ENCODE data around the gene LZTFL1.

LZTFL1 gene

GRCh38 chr3:45807133-45807532, 34.8 kb downstream of the LZTFL1 start:
- no peak for DNase-seq

- DNase-seq: no peak
Measured at GRCh38 chr3:45806072-45806471, 35.8 kb downstream of the LZTFL1 start.

GRCh38 chr3:45803252-45803935, 38.5 kb downstream of the LZTFL1 start:
- no peak for DNase-seq

DNA sequence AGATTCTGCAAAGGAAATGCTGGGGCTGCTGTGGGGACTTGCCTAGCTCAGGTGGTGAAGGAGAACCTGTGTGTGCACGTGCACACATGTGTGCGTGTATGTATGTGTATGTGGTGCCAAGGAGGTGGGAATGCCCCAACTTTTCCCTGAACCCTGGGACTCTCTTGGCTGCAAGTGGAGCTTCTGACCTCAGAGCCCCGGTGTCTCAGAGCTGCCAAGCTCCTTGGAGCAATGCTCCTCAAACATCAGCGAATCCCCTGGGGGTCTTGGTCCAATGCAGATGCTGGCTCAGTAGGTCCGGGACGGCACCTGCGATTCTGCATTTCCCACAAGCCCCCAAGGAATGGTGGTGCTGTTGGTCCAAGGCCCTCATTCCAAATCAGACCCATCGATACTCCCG, 39.8 kb downstream of the LZTFL1 start:
- DNase-seq: no peak

- no peak for DNase-seq
Measured at GRCh38 chr3:45800611-45801010, 41.3 kb downstream of the LZTFL1 start.

DNA sequence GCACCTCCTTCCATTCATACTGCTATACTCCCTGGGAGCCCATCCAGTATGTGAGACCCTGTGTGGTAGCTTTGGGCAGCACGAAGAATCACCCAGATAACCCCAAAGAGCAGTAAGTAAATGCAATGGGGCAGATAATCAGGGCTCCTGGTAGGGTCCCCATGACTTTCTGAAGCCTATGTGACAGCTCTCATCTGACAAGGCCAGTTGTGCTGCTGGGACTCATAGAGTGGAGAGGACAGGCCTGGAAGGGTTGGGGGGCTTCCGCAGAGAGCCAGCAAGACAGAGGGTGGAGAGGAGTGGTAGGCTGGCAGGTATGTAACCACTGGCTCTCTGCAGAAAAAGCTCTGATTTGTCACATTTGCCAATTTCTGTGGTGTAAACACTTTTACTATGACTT, 42.3 kb downstream of the LZTFL1 start:
- no peak for DNase-seq

DNA sequence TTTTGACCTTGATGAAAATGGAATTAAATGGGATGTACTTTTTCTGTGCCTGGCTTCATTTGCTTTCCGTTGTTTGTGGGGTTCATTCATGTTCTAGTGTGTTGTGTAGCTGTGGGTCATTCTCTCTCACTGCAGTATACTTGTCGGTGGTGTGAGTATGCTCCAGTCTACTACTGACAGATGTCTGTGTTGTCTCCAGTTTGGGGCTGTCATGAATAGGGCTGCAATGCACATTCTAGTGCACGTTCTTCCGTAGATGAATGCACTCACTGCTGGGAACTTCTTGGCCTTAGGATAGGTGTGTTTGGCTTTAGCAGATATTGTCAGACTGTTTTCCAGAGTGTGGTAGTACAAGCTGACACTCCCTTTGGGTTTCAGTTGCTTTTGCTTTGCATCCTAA, 43.9 kb downstream of the LZTFL1 start:
- DNase-seq: no peak

DNA sequence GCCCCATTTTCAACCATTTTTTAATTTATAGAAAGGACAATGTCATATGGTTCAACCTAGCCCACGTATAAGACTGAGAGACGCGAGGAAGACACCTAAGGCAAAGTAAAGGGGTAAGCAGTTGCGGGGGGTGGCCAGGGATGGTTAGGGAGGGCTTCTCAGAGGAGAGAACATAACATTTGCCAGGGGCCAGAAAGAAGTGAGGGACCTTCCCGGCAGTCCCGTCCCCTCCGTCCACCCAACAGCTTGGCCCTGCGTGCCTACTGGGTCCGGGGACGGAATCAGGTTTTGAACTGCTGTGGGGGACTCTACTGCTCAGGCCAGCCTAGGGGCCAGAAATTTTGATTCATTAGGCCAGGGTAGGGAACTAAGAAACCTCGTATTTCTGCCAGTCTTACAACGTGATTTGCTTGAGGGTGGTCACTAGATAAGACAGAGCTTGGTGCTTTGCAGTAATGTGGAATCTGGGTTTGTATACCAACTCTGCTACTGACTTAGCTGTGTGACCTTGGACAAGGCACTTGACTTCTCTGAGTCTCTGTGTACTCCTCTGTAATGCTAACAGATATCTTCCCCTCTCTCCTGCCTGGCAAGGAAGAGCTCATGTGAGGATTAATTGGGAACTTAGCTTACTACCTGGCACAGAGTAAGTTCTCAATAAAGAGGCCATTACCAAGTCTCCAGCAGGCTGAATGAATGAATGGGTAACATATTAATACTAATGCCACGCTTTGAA, 44.8 kb downstream of the LZTFL1 start:
- DNase-seq: no peak

- no peak for DNase-seq
Measured at GRCh38 chr3:45795882-45796765, 45.8 kb downstream of the LZTFL1 start, which contains the start of gene SLC6A20. TSS of gene SLC6A20 (minus strand) at chr3:45796536. CDS start at chr3:45796419, 117 bp downstream.

GRCh38 chr3:45795509-45795881, 46.4 kb downstream of the LZTFL1 start:
- DNase-seq: no peak

DNA sequence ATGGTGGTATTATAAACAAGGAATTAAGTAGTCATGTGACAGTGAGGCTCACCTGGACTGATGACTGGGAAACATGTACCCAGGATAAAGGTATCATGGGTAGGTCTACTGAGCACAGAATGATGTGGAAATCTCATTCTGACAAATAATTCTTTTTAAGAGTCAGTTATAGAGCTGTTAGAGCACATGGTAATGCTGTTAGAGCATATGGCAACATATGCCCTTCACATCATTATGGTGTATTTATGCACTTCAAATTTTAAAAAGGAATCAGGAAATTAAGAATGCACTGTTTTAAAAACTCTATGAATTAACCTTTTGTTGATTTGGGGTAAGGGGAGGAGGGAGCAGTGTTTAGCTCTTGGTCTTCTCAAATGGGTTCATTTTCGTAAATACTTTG, 47.3 kb downstream of the LZTFL1 start:
- DNase-seq: no peak

- DNase-seq: no peak
Measured at GRCh38 chr3:45794177-45794560, 47.8 kb downstream of the LZTFL1 start.

GRCh38 chr3:45793482-45794176, 48.3 kb downstream of the LZTFL1 start:
- DNase-seq: no peak

DNA sequence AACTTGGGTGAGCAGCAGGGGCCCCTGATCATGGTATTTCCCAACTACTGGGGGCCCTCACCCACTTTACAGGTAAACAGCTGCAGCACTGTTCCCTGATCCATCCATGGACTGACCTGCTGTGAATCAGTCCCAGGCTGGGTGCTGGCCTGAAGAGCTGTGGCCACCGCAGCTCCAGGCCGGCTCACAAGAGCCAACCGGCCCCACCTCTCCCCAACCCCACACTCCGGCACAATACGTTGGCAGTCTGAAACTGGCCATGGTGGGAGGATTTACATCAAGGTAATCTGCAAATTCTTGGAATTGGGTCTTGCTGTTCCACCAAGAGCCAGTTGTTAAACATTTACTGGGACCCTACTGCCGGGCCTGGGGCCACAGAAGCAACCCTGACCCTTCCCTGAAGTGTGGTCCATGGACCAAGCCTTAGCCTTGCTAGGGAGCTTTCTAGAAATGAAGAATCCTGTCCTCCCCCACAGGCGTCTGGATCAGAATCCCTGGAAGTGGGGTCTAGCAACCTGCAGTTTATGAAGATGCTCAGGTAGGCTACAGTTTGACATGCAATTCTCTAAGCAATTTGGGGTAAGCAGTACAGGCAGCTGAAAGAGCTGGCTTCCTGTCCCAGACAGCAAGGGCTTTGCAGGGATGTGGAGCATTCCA, 49.3 kb downstream of the LZTFL1 start:
- no peak for DNase-seq

GRCh38 chr3:45792036-45792435, 49.9 kb downstream of the LZTFL1 start:
- no peak for DNase-seq

DNA sequence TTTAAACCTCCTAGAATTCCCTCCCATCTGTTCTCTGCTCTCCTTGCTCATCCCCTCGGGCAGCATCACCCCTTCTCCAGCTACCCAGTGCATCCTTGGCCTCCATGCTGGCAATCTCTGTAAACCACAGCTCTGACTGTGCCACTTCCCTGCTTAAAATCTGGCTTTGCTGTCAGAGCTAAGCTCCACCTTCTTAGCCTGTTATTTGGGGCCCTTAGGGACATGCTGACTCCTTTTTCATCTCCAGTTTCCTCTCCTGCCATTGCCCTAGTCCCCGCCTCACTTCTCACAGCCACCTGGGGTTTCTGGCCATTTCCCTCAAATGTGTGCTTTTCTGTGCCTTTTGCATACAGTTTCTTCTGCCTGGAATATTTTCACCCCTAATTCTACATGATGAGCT, 51.3 kb downstream of the LZTFL1 start:
- no peak for DNase-seq

DNA sequence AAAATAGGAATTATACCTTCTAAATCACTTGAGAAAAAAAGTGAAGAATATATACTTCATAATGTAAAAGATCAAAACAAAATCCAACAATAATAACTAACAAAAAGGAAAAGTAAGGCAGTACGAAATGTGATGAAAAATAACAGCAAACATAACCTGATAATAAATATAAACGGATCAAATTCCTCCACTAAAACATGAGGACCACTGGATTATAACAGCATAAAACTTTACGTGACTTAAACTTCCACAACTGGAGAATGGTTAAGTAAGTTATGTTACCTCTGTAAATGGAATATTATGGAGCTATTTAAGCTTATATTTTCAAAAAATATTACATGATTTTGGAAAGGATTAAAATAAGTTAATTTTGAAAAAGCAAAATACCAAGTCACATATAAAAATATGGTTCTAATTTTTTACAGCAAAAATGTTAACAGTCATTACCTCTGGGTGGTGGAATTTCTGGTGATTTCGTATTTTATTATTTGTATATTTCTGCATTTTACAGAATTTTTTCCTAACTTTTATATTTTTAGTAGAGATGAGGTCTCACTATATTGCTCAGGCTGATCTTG, 52.6 kb downstream of the LZTFL1 start:
- DNase-seq: no peak

DNA sequence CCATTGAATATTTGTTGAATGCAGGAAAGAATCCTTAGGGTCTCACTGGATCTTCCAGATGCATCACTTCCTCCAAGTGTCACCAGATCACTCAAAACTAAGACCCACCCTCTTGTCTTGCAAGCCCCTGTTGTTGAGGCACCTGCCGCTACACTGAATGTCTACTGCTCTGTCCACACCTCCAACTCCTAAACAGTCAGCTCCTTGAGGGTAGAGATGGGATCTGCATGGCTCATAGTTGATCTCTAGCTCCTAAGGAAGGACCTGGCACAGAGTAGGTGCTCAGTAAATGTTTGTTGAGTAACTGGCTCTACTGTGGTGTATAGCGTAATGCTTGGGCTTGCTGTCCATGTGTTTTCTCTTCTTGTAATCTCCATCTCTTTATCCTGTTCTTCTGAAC, 54.4 kb downstream of the LZTFL1 start:
- no peak for DNase-seq

DNA sequence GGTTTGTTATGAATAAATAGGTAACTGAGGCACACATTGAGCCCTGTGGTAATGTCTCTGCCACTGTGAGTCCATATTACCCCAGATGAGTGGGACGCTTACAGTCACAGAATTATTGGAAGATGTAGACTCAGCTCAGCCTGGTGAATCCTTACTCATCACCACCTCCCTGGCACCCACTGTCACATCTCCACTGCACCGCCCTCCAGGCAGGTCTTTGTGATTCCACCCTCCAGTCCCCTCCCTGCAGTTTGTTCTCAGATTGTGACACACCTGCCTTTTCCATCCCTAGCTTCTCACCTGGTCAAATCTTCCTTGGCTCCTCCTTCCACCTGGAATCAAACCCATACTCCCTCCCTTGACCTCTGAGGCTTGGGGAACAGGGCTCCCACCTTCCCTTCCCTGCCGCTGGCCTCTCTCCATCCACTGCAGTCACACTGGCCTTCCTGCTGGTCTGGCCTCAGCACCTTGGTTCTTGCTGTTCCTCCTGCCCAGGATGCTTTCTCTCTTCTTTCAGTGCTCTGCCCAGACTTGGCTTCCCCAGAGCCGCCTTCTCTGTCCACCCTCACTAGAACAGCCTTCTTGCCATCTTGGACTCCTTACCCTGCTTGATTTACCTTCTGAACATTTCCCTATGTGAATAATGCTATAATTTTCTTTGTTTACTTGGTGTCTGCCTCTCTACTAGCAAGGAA, 55.0 kb downstream of the LZTFL1 start:
- DNase-seq: no peak

- DNase-seq: no peak
Measured at GRCh38 chr3:45785605-45786150, 56.2 kb downstream of the LZTFL1 start.

GRCh38 chr3:45783667-45784066, 58.3 kb downstream of the LZTFL1 start:
- no peak for DNase-seq
